H4 (cell line): ENCODE data around the gene GPN2. TPM values are rescaled to one million over a fixed set of nuclear protein-coding genes. Genes with fewer than 3 reads are reported as not detected.
A peak's percentile ranks its signal among the peaks of the same experiment; 100 is the strongest.

ENCODE experiments used
- DNase-seq: peaks from one replicate; pipeline ENCODE4 v3.0.0-alpha.2; 2015; ENCODE audit warnings: low spot score
- total RNA-seq: library from RNA; depleted of rRNA; stranded (reverse); fragments of >200 nt; shearing (Covaris generic); gene quantifications from 2 replicates; pipeline ENCODE4 v1.2.3, GENCODE V29; 2014; rRNA removed

The GPN2 gene
- 13.0 and 14.2 TPM in 2 replicates for total RNA-seq

GRCh38 chr1:26889551-26890466, at the start of gene GPN2:
Gene GPN2 (minus strand): TSS chr1:26890283. CDS start chr1:26890096, 187 bp downstream.
- peak; percentile 73 for DNase-seq

GRCh38 chr1:26938659-26939025, 48.6 kb upstream of the GPN2 start:
- DNase-seq: no peak

GRCh38 chr1:26938004-26938658, 48.0 kb upstream of the GPN2 start:
- DNase-seq: no peak

- no peak for DNase-seq
Observed at GRCh38 chr1:26936823-26937222, 46.7 kb upstream of the GPN2 start.

GRCh38 chr1:26932531-26932930, 42.4 kb upstream of the GPN2 start:
- no peak for DNase-seq

GRCh38 chr1:26923711-26924110, 33.6 kb upstream of the GPN2 start:
- no peak for DNase-seq

GRCh38 chr1:26922901-26923300, 32.8 kb upstream of the GPN2 start:
- no peak for DNase-seq

- no peak for DNase-seq
Observed at GRCh38 chr1:26922431-26922729, 32.3 kb upstream of the GPN2 start.

GRCh38 chr1:26921540-26922430, 31.7 kb upstream of the GPN2 start, which contains the start of gene NUDC:
Gene NUDC (plus strand): TSS chr1:26921743. CDS start chr1:26921849, 106 bp downstream.
- peak; percentile 96 for DNase-seq

GRCh38 chr1:26921126-26921539, 31.1 kb upstream of the GPN2 start:
- no peak for DNase-seq

- no peak for DNase-seq
Observed at GRCh38 chr1:26915204-26915842, 25.2 kb upstream of the GPN2 start.

- no peak for DNase-seq
Observed at GRCh38 chr1:26913754-26914619, 23.9 kb upstream of the GPN2 start, which contains the start of gene NR0B2. Gene NR0B2 (minus strand): TSS chr1:26913975. CDS start chr1:26913940, 35 bp downstream.

GRCh38 chr1:26913389-26913753, 23.3 kb upstream of the GPN2 start:
- no peak for DNase-seq

GRCh38 chr1:26912147-26912490, 22.0 kb upstream of the GPN2 start:
- no peak for DNase-seq

GRCh38 chr1:26911399-26912146, 21.5 kb upstream of the GPN2 start:
- DNase-seq: no peak

- no peak for DNase-seq
Observed at GRCh38 chr1:26910343-26911160, 20.5 kb upstream of the GPN2 start.

GRCh38 chr1:26909951-26910342, 19.9 kb upstream of the GPN2 start:
- no peak for DNase-seq

- DNase-seq: peak; percentile 36
Observed at GRCh38 chr1:26907071-26907917, 17.2 kb upstream of the GPN2 start.
